Kidney (tissue), 14 donors: ENCODE results near the gene ADAMTSL2. TPM values are rescaled to one million over a fixed set of nuclear protein-coding genes. Genes with fewer than 3 reads are reported as not detected.
A peak's percentile ranks its signal among the peaks of the same experiment; 100 is the strongest.

Experiments used
- DNase-seq, 5 donors: peaks; one replicate each; pipeline ENCODE4 v3.0.0-alpha.2; 2013 to 2020
- FAIRE-seq: peaks from 2 replicates; lab custom pipeline; 2012; peaks lifted over from hg19 to GRCh38; lab: Jason Lieb, UNC
- H3K27ac ChIP-seq, 2 donors: one replicate each; pipeline ENCODE4 v1.7.0; 2013; ENCODE audit warnings: low read depth in 2 of 2, low read length in 2 of 2, inconsistent platforms in 1 of 2
- H3K27me3 ChIP-seq: one replicate; pipeline ENCODE4 v1.7.1; 2013; ENCODE audit warnings: low read length, inconsistent platforms; ENCODE audit not compliant: control insufficient read depth, insufficient read depth
- H3K36me3 ChIP-seq, 3 donors: one replicate each; pipeline versions ENCODE4 v1.7.0 to v1.7.1; 2013; ENCODE audit warnings: low read length in 3 of 3, control low read depth in 1 of 3, inconsistent platforms in 1 of 3; ENCODE audit not compliant: insufficient read depth in 3 of 3, control insufficient read depth in 2 of 3
- H3K4me1 ChIP-seq, 3 donors: one replicate each; pipeline versions ENCODE4 v1.7.0 to v1.7.1; 2013; ENCODE audit warnings: low read length in 3 of 3, inconsistent platforms in 1 of 3, low read depth in 1 of 3; ENCODE audit not compliant: control insufficient read depth in 2 of 3, insufficient read depth in 2 of 3
- H3K4me3 ChIP-seq, 3 donors: one replicate each; pipeline versions ENCODE4 v1.7.0 to v1.8.1; 2013; ENCODE audit warnings: low read length in 3 of 3, control low read depth in 1 of 3, inconsistent platforms in 1 of 3
- H3K9ac ChIP-seq, 3 donors: one replicate each; pipeline versions ENCODE4 v1.7.0 to v1.7.1; 2013; ENCODE audit warnings: low read length in 3 of 3, control low read depth in 1 of 3, inconsistent platforms in 1 of 3
- H3K9me3 ChIP-seq, 3 donors: one replicate each; pipeline versions ENCODE4 v1.7.0 to v1.7.1; 2013; ENCODE audit warnings: low read length in 3 of 3, control low read depth in 1 of 3, inconsistent platforms in 1 of 3; ENCODE audit not compliant: control insufficient read depth in 2 of 3, insufficient read depth in 1 of 3
- CTCF ChIP-seq: IDR thresholded peaks from 3 replicates; pipeline ENCODE4 v1.5.1; 2012; ENCODE audit warnings: mild to moderate bottlenecking, moderate library complexity, borderline replicate concordance; ENCODE audit not compliant: insufficient read depth; ENCODE audit errors: extremely low read depth
- intact Hi-C: fragments of 100-400 bp; cut with DNase I; formaldehyde crosslinking; loops from one replicate; pipeline ENCODE4 v1.11.1; 2022
- polyA plus RNA-seq: library from polyadenylated mRNA; stranded (reverse); fragments of 350-450 nt; fragmentation: Illumina TruSeq; extraction: RNeasy Lipid Tissue Mini Kit (QIAGEN cat#74804); gene quantifications from one replicate; pipeline ENCODE4 v1.2.3, GENCODE V29; 2014; ENCODE audit warnings: low read depth, low replicate concordance; ENCODE audit not compliant: insufficient read depth
- total RNA-seq: library from RNA; stranded (reverse); fragmentation: NEBNext Ultra II Directional; extraction: Animal tissue kit (Norgen Biotek cat#: 25700); gene quantifications from one replicate; pipeline ENCODE4 v1.2.1, GENCODE V29; 2021
- donor health status: control.
- donor health status: control.
- donor health status: control.
- donor health status: control.
- donor health status: control.
- donor health status: DM: yes; HTN: yes; CAD: no.
- donor health status: Normal renal cell carcinoma (clear cell type).

Gene ADAMTSL2
- total and polyA plus RNA-seq, 2 donors from 2014 or later, result 20.0 to 32.1 TPM

- intact Hi-C loops, result no loop called here
- no peaks in the 10 kb centered on the region for H3K36me3 ChIP-seq
- DNase-seq (peak in 2 of 5 donors; percentile 43 to 83), FAIRE-seq (no peak)
- TF ChIP-seq CTCF, result no peak
- H3K27me3 ChIP-seq, result no peaks in the 10 kb centered on the region
- no peak overlapping the region for H3K9ac ChIP-seq
- no peaks in the 10 kb centered on the region for H3K9me3 ChIP-seq
- H3K4me1 ChIP-seq, result peaks cover 3 to 19% (median 4%) of the 10 kb centered on the region in 3 donors
- H3K4me3 ChIP-seq, result no peak overlapping the region
- H3K27ac ChIP-seq, result peak overlapping the region; percentile 61 to 76
Observed at GRCh38 chr9:133521122-133522072, 13.1 kb upstream of the ADAMTSL2 start.

- Histone ChIP-seq H3K4me1 (peaks cover 3 to 27% (median 10%) of the 10 kb centered on the region in 3 donors), H3K4me3 (no peak overlapping the region), H3K9me3 (no peaks in the 10 kb centered on the region), H3K36me3 (no peaks in the 10 kb centered on the region), H3K27me3 (no peaks in the 10 kb centered on the region), H3K9ac (no peak overlapping the region), H3K27ac (no peak overlapping the region)
- TF ChIP-seq CTCF, result no peak
- FAIRE-seq (no peak), DNase-seq (peak in 1 of 5 donors; percentile 73)
- intact Hi-C loops, result no loop called here
Observed at GRCh38 chr9:133522073-133522910, 12.2 kb upstream of the ADAMTSL2 start.

GRCh38 chr9:133523106-133523505, 11.4 kb upstream of the ADAMTSL2 start:
- Histone ChIP-seq H3K27me3 (no peaks in the 10 kb centered on the region), H3K27ac (no peak overlapping the region), H3K4me1 (peaks cover 4 to 32% (median 13%) of the 10 kb centered on the region in 3 donors), H3K4me3 (no peak overlapping the region), H3K9me3 (no peaks in the 10 kb centered on the region), H3K36me3 (no peaks in the 10 kb centered on the region), H3K9ac (no peak overlapping the region)
- intact Hi-C loops, result no loop called here
- DNase-seq (peak in 1 of 5 donors; percentile 45), FAIRE-seq (no peak)
- TF ChIP-seq CTCF, result no peak
